CD4-positive, alpha-beta memory T cell (primary cell): ENCODE results near the gene NELL2. TPM values are rescaled to one million over a fixed set of nuclear protein-coding genes. Genes with fewer than 3 reads are reported as not detected.
"Not testable (repeated sequence)": the region's sequence is repeated elsewhere in the genome, so short reads cannot be mapped to it uniquely, and the experiment has no call there.

Experiments
- CTCF ChIA-PET: fragments of 350-600 bp; sonication (Branson Sonifier 250); formaldehyde crosslinking; loops from one replicate; lab custom pipeline; 2021; ENCODE audit warnings: inconsistent platforms; ENCODE audit not compliant: partially characterized antibody; lab: Charles Lee
- POLR2A ChIA-PET: fragments of 350-600 bp; sonication (Branson Sonifier 250); formaldehyde crosslinking; loops from one replicate; lab custom pipeline; 2021; ENCODE audit not compliant: partially characterized antibody; lab: Charles Lee
- DNase-seq, 5 donors: peaks; one replicate each; pipeline versions ENCODE4 v3.0.0 to v3.0.0-alpha.2; 2020 to 2022; ENCODE audit warnings: mixed read lengths in 1 of 5
- H3K27ac ChIP-seq: one replicate; pipeline ENCODE4 v1.7.0; 2013; ENCODE audit warnings: low read depth, low read length
- H3K27me3 ChIP-seq: 2 replicates; pipeline ENCODE4 v1.7.0; 2013; ENCODE audit warnings: mild to moderate bottlenecking, low read length, moderate library complexity; ENCODE audit not compliant: insufficient read depth
- H3K36me3 ChIP-seq: 2 replicates; pipeline ENCODE4 v1.7.0; 2013; ENCODE audit warnings: mild to moderate bottlenecking, low read length, moderate library complexity; ENCODE audit not compliant: insufficient read depth
- H3K4me1 ChIP-seq: 2 replicates; pipeline ENCODE4 v1.7.0; 2013; ENCODE audit warnings: mild to moderate bottlenecking, low read length, moderate library complexity; ENCODE audit not compliant: insufficient read depth
- H3K4me3 ChIP-seq, 2 donors: one replicate each; pipeline ENCODE4 v1.7.0; 2013; ENCODE audit warnings: low read length in 2 of 2, mild to moderate bottlenecking in 1 of 2
- H3K9me3 ChIP-seq, 2 donors: one replicate each; pipeline ENCODE4 v1.7.0; 2013; ENCODE audit warnings: low read length in 2 of 2, control low read depth in 1 of 2; ENCODE audit not compliant: control insufficient read depth in 1 of 2
- H3K27ac Mint-ChIP-seq, 7 donors: one replicate each; pipeline ENCODE4 v1.8.0; 2020 to 2021; ENCODE audit warnings: mixed read lengths in 7 of 7, mild to moderate bottlenecking in 6 of 7, inconsistent platforms in 3 of 7, moderate library complexity in 3 of 7
- H3K27me3 Mint-ChIP-seq, 2 donors: one replicate each; pipeline ENCODE4 v1.8.0; 2020 to 2021; ENCODE audit warnings: mixed read lengths in 2 of 2
- H3K36me3 Mint-ChIP-seq, 2 donors: one replicate each; pipeline ENCODE4 v1.8.0; 2020 to 2021; ENCODE audit warnings: mixed read lengths in 2 of 2, inconsistent platforms in 1 of 2, mild to moderate bottlenecking in 1 of 2
- H3K4me1 Mint-ChIP-seq, 4 donors: one replicate each; pipeline ENCODE4 v1.8.0; 2020 to 2021; ENCODE audit warnings: mixed read lengths in 4 of 4, mild to moderate bottlenecking in 1 of 4
- H3K4me3 Mint-ChIP-seq, 8 donors: one replicate each; pipeline ENCODE4 v1.8.0; 2020 to 2021; ENCODE audit warnings: mixed read lengths in 8 of 8, mild to moderate bottlenecking in 7 of 8, moderate library complexity in 6 of 8, inconsistent platforms in 3 of 8
- H3K9me3 Mint-ChIP-seq, 8 donors: one replicate each; pipeline ENCODE4 v1.8.0; 2020 to 2021; ENCODE audit warnings: mixed read lengths in 8 of 8, mild to moderate bottlenecking in 5 of 8, inconsistent platforms in 3 of 8, moderate library complexity in 1 of 8
- intact Hi-C: fragments of 100-400 bp; cut with micrococcal nuclease; formaldehyde crosslinking; loops from one replicate; pipeline ENCODE4 v1.15.1; 2023
- polyA plus RNA-seq, 2 donors: library from polyadenylated mRNA; unstranded; fragments of 300-500 nt; fragmentation: Illumina TruSeq; gene quantifications; one replicate each; pipeline ENCODE4 v1.2.3, GENCODE V29; 2021
- total RNA-seq, 2 experiments: library from RNA; stranded (reverse); gene quantifications; one replicate each; pipeline ENCODE4 v1.2.3, GENCODE V29; 2021

Gene NELL2
- total and polyA plus RNA-seq, 4 experiments from 2014 or later = 92.8 to 257 (median 179) TPM

DNA sequence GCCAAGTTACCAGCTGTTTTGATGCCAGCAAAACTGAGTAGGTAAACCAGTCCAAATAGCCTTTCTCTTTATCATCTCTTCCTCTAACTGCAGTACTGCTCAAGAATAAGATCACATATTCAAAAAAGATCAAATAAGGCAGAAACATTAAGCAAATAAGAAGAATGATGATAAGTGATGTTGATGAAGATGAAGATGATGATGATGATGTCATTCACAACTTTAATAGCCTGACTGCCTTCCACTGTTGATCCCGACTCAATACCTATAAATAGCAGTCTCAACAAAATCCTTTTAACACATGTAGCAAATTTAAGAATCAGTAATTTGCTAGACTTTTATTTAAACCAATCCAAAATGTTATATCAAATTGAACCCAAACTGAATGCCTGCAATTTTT is 47.1 kb downstream of the NELL2 start:
- no peak for DNase-seq
- ChIA-PET POLR2A (interaction anchor here (1.8 to 4.8 kb wide), 3 partner anchors 12 to 46 kb away, joined by 5 to 49 read pairs (median 35); partner anchors contain the start of gene NELL2), CTCF (interaction anchor here (0.9 to 4.0 kb wide), 5 partner anchors 12 to 46 kb away, joined by 3 to 31 read pairs (median 5); partner anchors contain the start of gene NELL2)
- peak overlapping the region; percentile 44 for H3K27ac ChIP-seq
- H3K4me1 ChIP-seq = peaks cover 55% of the 10 kb centered on the region
- H3K9me3 ChIP-seq = no peaks in the 10 kb centered on the region
- no peaks in the 10 kb centered on the region for H3K27me3 ChIP-seq
- no peaks in the 10 kb centered on the region for H3K36me3 ChIP-seq
- Mint-ChIP-seq H3K4me3 (peak overlapping the region in 5 of 8 donors; percentile 15 to 80 (median 20)), H3K27me3 (no peaks in the 10 kb centered on the region), H3K27ac (peak overlapping the region in 6 of 7 donors; percentile 38 to 94 (median 82)), H3K9me3 (peaks cover 0 to 3% (median 0%) of the 10 kb centered on the region in 8 donors), H3K4me1 (peaks cover 34 to 65% (median 52%) of the 10 kb centered on the region in 4 donors), H3K36me3 (peaks cover 4 to 7% of the 10 kb centered on the region in 2 donors)
- intact Hi-C loops = loop anchor here (2.0 to 5.0 kb wide), 2 partner anchors 20 to 43 kb away; no protein-coding TSS in a partner anchor
- no peak overlapping the region for H3K4me3 ChIP-seq

GRCh38 chr12:44827832-44828438 is 48.2 kb downstream of the NELL2 start:
- H3K4me1 ChIP-seq = peaks cover 55% of the 10 kb centered on the region
- H3K27me3 Mint-ChIP-seq = no peaks in the 10 kb centered on the region

GRCh38 chr12:44821702-44822101 is 54.4 kb downstream of the NELL2 start:
- H3K36me3 Mint-ChIP-seq = not testable (repeated sequence)
- POLR2A ChIA-PET = interaction anchor here (1.1 to 1.5 kb wide), 2 partner anchors 26 to 54 kb away, joined by 4 to 5 read pairs; partner anchors contain the start of gene NELL2

More at GRCh38 chr12:44827832-44828438, 48.2 kb downstream of the NELL2 start:
- Histone ChIP-seq H3K27ac (peak overlapping the region; percentile 44), H3K4me3 (peak overlapping the region; percentile 5 to 15), H3K27me3 (no peaks in the 10 kb centered on the region), H3K9me3 (no peaks in the 10 kb centered on the region), H3K36me3 (no peaks in the 10 kb centered on the region)
- intact Hi-C loops = loop anchor here (1.0 to 5.0 kb wide), 3 partner anchors 8 to 44 kb away; no protein-coding TSS in a partner anchor
- peak overlapping the region; percentile 64 to 85 (median 80) for H3K4me3 Mint-ChIP-seq
- CTCF ChIA-PET = interaction anchor here (1.6 to 4.0 kb wide), 4 partner anchors 13 to 47 kb away, joined by 5 to 31 read pairs (median 13); partner anchors contain the start of gene NELL2
- H3K36me3 Mint-ChIP-seq = peaks cover 4 to 7% of the 10 kb centered on the region in 2 donors
- H3K9me3 Mint-ChIP-seq = peaks cover 0 to 3% (median 0%) of the 10 kb centered on the region in 8 donors
- POLR2A ChIA-PET = interaction anchor here (0.9 to 4.8 kb wide), 11 partner anchors 8 to 48 kb away, joined by 3 to 49 read pairs (median 5); partner anchors contain the start of gene NELL2
- DNase-seq = peak in 4 of 5 donors; percentile 65 to 80 (median 72)
- H3K4me1 Mint-ChIP-seq = peaks cover 27 to 61% (median 46%) of the 10 kb centered on the region in 4 donors
- peak overlapping the region; percentile 81 to 96 (median 92) for H3K27ac Mint-ChIP-seq

DNA sequence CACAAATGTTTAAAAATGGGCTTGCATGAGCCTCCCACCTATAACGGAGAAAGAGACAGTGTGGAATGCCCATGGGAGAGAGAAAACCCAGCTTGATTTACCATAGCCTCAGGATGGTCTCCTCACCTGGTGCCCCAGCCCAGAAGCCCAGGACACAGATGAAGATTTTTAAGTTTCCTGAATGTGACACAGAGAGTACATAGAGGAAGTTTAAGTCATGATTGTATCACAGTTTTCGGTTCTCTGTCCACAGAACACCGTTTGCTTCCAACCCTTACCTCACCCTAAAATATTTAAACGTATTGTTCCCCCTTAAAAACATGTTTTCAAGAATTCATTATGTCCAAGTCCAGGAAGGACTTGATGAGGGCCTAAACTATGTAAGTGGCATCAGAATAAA is 56.2 kb downstream of the NELL2 start:
- no peak overlapping the region for H3K4me3 ChIP-seq
- no peaks in the 10 kb centered on the region for H3K36me3 ChIP-seq
- Mint-ChIP-seq H3K27me3 (no peaks in the 10 kb centered on the region), H3K27ac (peak overlapping the region in 3 of 7 donors; percentile 13 to 48 (median 29)), H3K9me3 (peaks cover 0 to 3% (median under 1%) of the 10 kb centered on the region in 8 donors), H3K4me1 (peaks cover 15 to 66% (median 50%) of the 10 kb centered on the region in 4 donors), H3K36me3 (peaks cover 1 to 8% of the 10 kb centered on the region in 2 donors), H3K4me3 (peak overlapping the region in 1 of 8 donors; percentile 14)
- H3K27me3 ChIP-seq = no peaks in the 10 kb centered on the region
- no peak overlapping the region for H3K27ac ChIP-seq
- intact Hi-C loops = no loop called here
- CTCF ChIA-PET = interaction anchor here (1.5 kb wide), 1 partner anchor 54 kb away, joined by 3 read pairs; no protein-coding TSS in a partner anchor
- POLR2A ChIA-PET = no interaction called here
- no peaks in the 10 kb centered on the region for H3K9me3 ChIP-seq
- DNase-seq = no peak
- H3K4me1 ChIP-seq = peaks cover 33% of the 10 kb centered on the region

More at GRCh38 chr12:44821702-44822101, 54.4 kb downstream of the NELL2 start:
- H3K36me3 ChIP-seq, DNase-seq, H3K4me3 ChIP-seq, H3K27me3 Mint-ChIP-seq, H3K27me3 ChIP-seq, H3K9me3 Mint-ChIP-seq, H3K4me3 Mint-ChIP-seq, H3K27ac Mint-ChIP-seq, H3K27ac ChIP-seq, intact Hi-C loops, H3K9me3 ChIP-seq: not testable (repeated sequence)
- peaks cover 12 to 52% (median 41%) of the 10 kb centered on the region in 4 donors for H3K4me1 Mint-ChIP-seq
- CTCF ChIA-PET = interaction anchor here (1.0 to 1.4 kb wide), 3 partner anchors 10 to 55 kb away, joined by 3 to 5 read pairs (median 4); no protein-coding TSS in a partner anchor
- H3K4me1 ChIP-seq = peaks cover 22% of the 10 kb centered on the region

- Histone ChIP-seq H3K4me1 (peaks cover 49% of the 10 kb centered on the region), H3K36me3 (no peaks in the 10 kb centered on the region), H3K27me3 (no peaks in the 10 kb centered on the region), H3K9me3 (no peaks in the 10 kb centered on the region), H3K4me3 (no peak overlapping the region), H3K27ac (no peak overlapping the region)
- H3K36me3 Mint-ChIP-seq = peaks cover 8 to 19% of the 10 kb centered on the region in 2 donors
- POLR2A ChIA-PET = no interaction called here
- CTCF ChIA-PET = interaction anchor here (1.3 kb wide), 1 partner anchor 31 kb away, joined by 3 read pairs; no protein-coding TSS in a partner anchor
- H3K4me1 Mint-ChIP-seq = peaks cover 15 to 76% (median 56%) of the 10 kb centered on the region in 4 donors
- H3K4me3 Mint-ChIP-seq = peak overlapping the region in 2 of 8 donors; percentile 6 to 8
- peak overlapping the region in 5 of 7 donors; percentile 2 to 71 (median 28) for H3K27ac Mint-ChIP-seq
- intact Hi-C loops = loop anchor here (2.0 kb wide), 1 partner anchor 13 kb away; no protein-coding TSS in a partner anchor
- DNase-seq = no peak
- peaks cover 0 to 2% (median 0%) of the 10 kb centered on the region in 8 donors for H3K9me3 Mint-ChIP-seq
- no peaks in the 10 kb centered on the region for H3K27me3 Mint-ChIP-seq
Observed at GRCh38 chr12:44817687-44818086, 58.4 kb downstream of the NELL2 start.

GRCh38 chr12:44816446-44817017 is 59.6 kb downstream of the NELL2 start:
- Mint-ChIP-seq H3K27me3 (no peaks in the 10 kb centered on the region), H3K36me3 (peaks cover 8 to 23% of the 10 kb centered on the region in 2 donors), H3K4me1 (peaks cover 21 to 82% (median 64%) of the 10 kb centered on the region in 4 donors), H3K4me3 (peak overlapping the region in 2 of 8 donors; percentile 2 to 8), H3K9me3 (peaks cover 0 to 2% (median 0%) of the 10 kb centered on the region in 8 donors), H3K27ac (peak overlapping the region in 4 of 7 donors; percentile 1 to 31 (median 13))
- no peaks in the 10 kb centered on the region for H3K9me3 ChIP-seq
- no peak overlapping the region for H3K4me3 ChIP-seq
- CTCF ChIA-PET = interaction anchor here (1.7 to 8.6 kb wide), 2 partner anchors 59 to 114 kb away, joined by 6 to 228 read pairs; partner anchors contain the start of gene NELL2
- DNase-seq = no peak
- POLR2A ChIA-PET = interaction anchor here (0.7 to 2.7 kb wide), 4 partner anchors 10 to 59 kb away, joined by 3 to 17 read pairs (median 8); partner anchors contain the start of gene NELL2
- no peaks in the 10 kb centered on the region for H3K36me3 ChIP-seq
- H3K4me1 ChIP-seq = peaks cover 58% of the 10 kb centered on the region
- H3K27me3 ChIP-seq = no peaks in the 10 kb centered on the region
- intact Hi-C loops = loop anchor here (2.0 kb wide), 1 partner anchor 14 kb away; no protein-coding TSS in a partner anchor
- H3K27ac ChIP-seq = no peak overlapping the region
